OCI-LY7 (cell line): ENCODE results near the gene DPH7. TPM values are rescaled to one million over a fixed set of nuclear protein-coding genes. Genes with fewer than 3 reads are reported as not detected.
A peak's percentile ranks its signal among the peaks of the same experiment; 100 is the strongest.

Experiments
- BruUV-seq: library from RNA; stranded (reverse); fragments of 400-500 nt; replicated peaks from 2 replicates; lab custom pipeline; 2021; lab: Mats Ljungman, UMichigan
- CTCF ChIA-PET: fragments of 300-600 bp; sonication (Branson Sonifier 250); formaldehyde crosslinking; loops from one replicate; lab custom pipeline; 2022; ENCODE audit warnings: antibody characterized with exemption; ENCODE audit not compliant: unreplicated experiment; lab: Charles Lee
- POLR2A ChIA-PET: fragments of 300-600 bp; sonication (Branson Sonifier 250); formaldehyde crosslinking; loops from one replicate; lab custom pipeline; 2022; ENCODE audit warnings: antibody characterized with exemption; lab: Charles Lee
- DNase-seq: peaks from one replicate; pipeline ENCODE4 v3.0.0-alpha.2; 2015; ENCODE audit warnings: low spot score
- H2AFZ ChIP-seq: fragments of 200-600 bp; sonication (generic), shearing (Covaris generic); 2 replicates; pipeline ENCODE4 v1.6.1; 2014; ENCODE audit warnings: mild to moderate bottlenecking, antibody characterized with exemption, low read length, moderate library complexity
- H3K27ac ChIP-seq: fragments of 200-600 bp; sonication (generic); 2 replicates; pipeline ENCODE4 v1.5.1; 2014; ENCODE audit warnings: mixed run types, low read depth, mild to moderate bottlenecking, moderate library complexity, low read length, inconsistent platforms; ENCODE audit not compliant: poor library complexity, severe bottlenecking
- H3K36me3 ChIP-seq: fragments of 200-600 bp; sonication (generic); 2 replicates; pipeline ENCODE4 v1.6.1; 2014; ENCODE audit warnings: mild to moderate bottlenecking, antibody characterized with exemption, low read length, moderate library complexity, mixed read lengths; ENCODE audit not compliant: insufficient read depth
- H3K4me1 ChIP-seq: fragments of 200-600 bp; sonication (generic); 2 replicates; pipeline ENCODE4 v1.5.1; 2014; ENCODE audit warnings: mild to moderate bottlenecking, low read length; ENCODE audit not compliant: insufficient read depth, poor library complexity, severe bottlenecking
- H3K4me2 ChIP-seq: fragments of 200-600 bp; sonication (generic); 2 replicates; pipeline ENCODE4 v1.6.1; 2014; ENCODE audit warnings: mild to moderate bottlenecking, low read length
- H3K4me3 ChIP-seq: fragments of 200-600 bp; sonication (generic); 2 replicates; pipeline ENCODE4 v1.5.1; 2014; ENCODE audit warnings: mild to moderate bottlenecking, low read depth, low read length; ENCODE audit not compliant: poor library complexity, severe bottlenecking
- H3K79me2 ChIP-seq: fragments of 200-600 bp; sonication (generic); 2 replicates; pipeline ENCODE4 v1.6.1; 2016; ENCODE audit warnings: low read depth, mild to moderate bottlenecking, low read length, moderate library complexity, mixed read lengths; ENCODE audit not compliant: insufficient read depth
- H3K9me2 ChIP-seq: fragments of 200-600 bp; sonication (generic); 2 replicates; pipeline ENCODE4 v1.6.1; 2016; ENCODE audit warnings: mild to moderate bottlenecking, low read length, mixed read lengths; ENCODE audit not compliant: insufficient read depth
- H3K9me3 ChIP-seq: fragments of 200-600 bp; sonication (generic); 2 replicates; pipeline ENCODE4 v1.6.1; 2014; ENCODE audit warnings: mild to moderate bottlenecking, mixed run types, low read length, mixed read lengths
- H4K20me1 ChIP-seq: fragments of 200-600 bp; sonication (generic); 2 replicates; pipeline ENCODE4 v1.6.1; 2014; ENCODE audit warnings: mild to moderate bottlenecking, antibody characterized with exemption, low read length, moderate library complexity, mixed read lengths; ENCODE audit not compliant: insufficient read depth
- CTCF ChIP-seq: fragments of 200-600 bp; sonication (generic); conservative IDR thresholded peaks from 2 replicates; pipeline ENCODE4 v1.5.1; 2014; ENCODE audit warnings: mild to moderate bottlenecking, antibody characterized with exemption, low read length, moderate library complexity, mixed read lengths
- EZH2phosphoT487 ChIP-seq: fragments of 200-600 bp; sonication (generic); IDR thresholded peaks from 2 replicates; pipeline ENCODE4 v1.6.1; 2018; ENCODE audit warnings: low read depth, borderline replicate concordance, mild to moderate bottlenecking, mixed run types, antibody characterized with exemption, low read length, moderate library complexity, mixed read lengths
- intact Hi-C: fragments of 100-400 bp; cut with micrococcal nuclease; formaldehyde crosslinking; loops from one replicate; pipeline ENCODE4 v1.10.0; 2022; ENCODE audit not compliant: unreplicated experiment
- total RNA-seq, 2 experiments: library from RNA; depleted of rRNA in 1 of 2; stranded (reverse); fragments of >200 nt in 1 of 2; shearing (Covaris generic) in 1 of 2; gene quantifications; 2 replicates each; pipeline ENCODE4 v1.2.3, GENCODE V29; 2014 to 2022

Gene DPH7
- total RNA-seq, 2 experiments from 2014 or later = 72.9 to 95.6 TPM

- no peaks in the 10 kb centered on the region for H3K9me2 ChIP-seq
- H3K4me2 ChIP-seq = no peak overlapping the region
- H3K4me3 ChIP-seq = no peak overlapping the region
- BruUV-seq = no TSS peak
- TF ChIP-seq EZH2phosphoT487 (no peak), CTCF (no peak)
- ChIA-PET POLR2A (interaction anchor here (0.8 kb wide), 1 partner anchor 105 kb away, joined by 3 read pairs; no protein-coding TSS in a partner anchor), CTCF (no interaction called here)
- DNase-seq = no peak
- intact Hi-C loops = no loop called here
- peaks cover 6% of the 10 kb centered on the region; the same call in 1 of the 2 replicates for H4K20me1 ChIP-seq
- peaks cover 30% of the 10 kb centered on the region for H3K79me2 ChIP-seq
- no peak overlapping the region for H3K27ac ChIP-seq
- no peak overlapping the region for H2AFZ ChIP-seq
- peaks cover 70% of the 10 kb centered on the region for H3K36me3 ChIP-seq
- no peaks in the 10 kb centered on the region for H3K9me3 ChIP-seq
- H3K4me1 ChIP-seq = peaks cover 30% of the 10 kb centered on the region
Observed at GRCh38 chr9:137580209-137580953, 1.7 kb upstream of the DPH7 start.

- Histone ChIP-seq H3K4me3 (peak overlapping the region; percentile 97), H3K79me2 (peaks cover 41% of the 10 kb centered on the region), H3K4me1 (peaks cover 40% of the 10 kb centered on the region), H2AFZ (no peak overlapping the region), H3K9me3 (no peaks in the 10 kb centered on the region), H3K27ac (no peak overlapping the region), H3K9me2 (no peaks in the 10 kb centered on the region), H4K20me1 (peaks cover 12% of the 10 kb centered on the region; the same call in 1 of the 2 replicates), H3K4me2 (peak overlapping the region; percentile 43), H3K36me3 (peaks cover 70% of the 10 kb centered on the region)
- ChIA-PET POLR2A (no interaction called here), CTCF (interaction anchor here (0.6 kb wide), 1 partner anchor 20 kb away, joined by 3 read pairs; no protein-coding TSS in a partner anchor)
- DNase-seq = no peak
- no TSS peak for BruUV-seq
- intact Hi-C loops = loop anchor here (5.0 kb wide), 1 partner anchor 93 kb away; no protein-coding TSS in a partner anchor
- TF ChIP-seq CTCF = no peak
- TF ChIP-seq EZH2phosphoT487 = no peak
Observed at GRCh38 chr9:137579259-137579604, 507 bp upstream of the DPH7 start.
